SK-N-SH (cell line): Measurements from ENCODE around the gene NCAN. TPM values are rescaled to one million over a fixed set of nuclear protein-coding genes. Genes with fewer than 3 reads are reported as not detected.

Source experiments
- CTCF ChIA-PET: fragments of 300-600, 350-600 bp; formaldehyde crosslinking; extraction: SDS; loops from one replicate; lab custom pipeline; 2021; lab: Yijun Ruan, JAX
- POLR2A ChIA-PET: fragments of 350-600 bp; sonication (Branson Sonifier 250); formaldehyde crosslinking; extraction: SDS; loops from one replicate; lab custom pipeline; 2020; ENCODE audit warnings: antibody characterized with exemption, inconsistent platforms; lab: Yijun Ruan, JAX
- DNase-seq: peaks from one replicate; pipeline ENCODE4 v3.0.0; 2012
- H2AFZ ChIP-seq: fragments of 200-600 bp; sonication (generic); 2 replicates; pipeline ENCODE4 v1.8.1; 2016; ENCODE audit warnings: antibody characterized with exemption, mild to moderate bottlenecking, low read depth
- H3F3A ChIP-seq: fragments of 200-600 bp; sonication (generic); replicated peaks from 2 replicates; pipeline ENCODE3; 2016; ENCODE audit warnings: antibody characterized with exemption, mild to moderate bottlenecking; ENCODE audit not compliant: insufficient read depth
- H3K27ac ChIP-seq, 2 experiments: fragments of 200-500 bp in 1 of 2; fragments of 200-600 bp in 1 of 2; sonication (Bioruptor generic) in 1 of 2; sonication (generic), shearing (Covaris generic) in 1 of 2; 2 replicates each; pipeline versions ENCODE4 v1.5.1 to v1.6.1; 2014 to 2016; ENCODE audit warnings: low read depth in 2 of 2, inconsistent platforms in 1 of 2, low read length in 1 of 2, mild to moderate bottlenecking in 1 of 2, mixed read lengths in 1 of 2
- H3K27me3 ChIP-seq: fragments of 200-600 bp; sonication (generic), shearing (Covaris generic); 2 replicates; pipeline ENCODE4 v1.6.1; 2016; ENCODE audit warnings: mixed run types; ENCODE audit not compliant: insufficient read depth
- H3K36me3 ChIP-seq, 2 experiments: fragments of 200-500 bp in 1 of 2; fragments of 200-600 bp in 1 of 2; sonication (Bioruptor generic) in 1 of 2; sonication (generic) in 1 of 2; replicated peaks in 1 of 2; 2 replicates each; pipeline versions ENCODE3 to v1.5.1; 2014 to 2016; ENCODE audit warnings: low read length in 1 of 2, mild to moderate bottlenecking in 1 of 2; ENCODE audit not compliant: insufficient read depth in 2 of 2, control insufficient read depth in 1 of 2
- H3K4me1 ChIP-seq, 2 experiments: fragments of 200-500 bp in 1 of 2; fragments of 200-600 bp in 1 of 2; sonication (Bioruptor generic) in 1 of 2; sonication (generic), shearing (Covaris generic) in 1 of 2; 2 replicates each; pipeline versions ENCODE4 v1.5.1 to v1.6.1; 2014 to 2016; ENCODE audit warnings: low read depth in 1 of 2, low read length in 1 of 2, mixed run types in 1 of 2; ENCODE audit not compliant: insufficient read depth in 2 of 2, control insufficient read depth in 1 of 2
- H3K4me2 ChIP-seq: fragments of 200-600 bp; sonication (generic), shearing (Covaris generic); 2 replicates; pipeline ENCODE4 v1.6.1; 2017; ENCODE audit warnings: mixed run types
- H3K4me3 ChIP-seq, 2 experiments: fragments of 200-500 bp in 1 of 2; fragments of 200-600 bp in 1 of 2; sonication (Bioruptor generic) in 1 of 2; sonication (generic), shearing (Covaris generic) in 1 of 2; 2 replicates each; pipeline versions ENCODE4 v1.5.1 to v1.8.1; 2014 to 2016; ENCODE audit warnings: low read depth in 2 of 2, inconsistent platforms in 1 of 2, low read length in 1 of 2, mild to moderate bottlenecking in 1 of 2, mixed read lengths in 1 of 2, moderate library complexity in 1 of 2
- H3K79me2 ChIP-seq: fragments of 200-600 bp; sonication (generic); 2 replicates; pipeline ENCODE4 v1.8.1; 2017; ENCODE audit warnings: mild to moderate bottlenecking; ENCODE audit not compliant: insufficient read depth
- H3K9ac ChIP-seq: fragments of 200-600 bp; sonication (generic); 2 replicates; pipeline ENCODE4 v1.6.1; 2017; ENCODE audit warnings: mixed run types
- H3K9me2 ChIP-seq: fragments of 200-600 bp; sonication (generic); 2 replicates; pipeline ENCODE4 v1.6.1; 2017; ENCODE audit warnings: mixed run types
- H3K9me3 ChIP-seq: fragments of 200-600 bp; sonication (generic); 2 replicates; pipeline ENCODE4 v1.6.1; 2017; ENCODE audit warnings: mixed run types, mild to moderate bottlenecking, moderate library complexity
- H4K20me1 ChIP-seq: fragments of 200-600 bp; sonication (generic); 2 replicates; pipeline ENCODE4 v1.6.1; 2017; ENCODE audit warnings: mild to moderate bottlenecking, mixed run types; ENCODE audit not compliant: insufficient read depth
- EP300 ChIP-seq, 2 experiments: IDR thresholded peaks; 2 replicates each; pipeline versions ENCODE4 v1.4.0 to v1.6.1; 2012; ENCODE audit warnings: borderline replicate concordance in 1 of 2, low read depth in 1 of 2, low read length in 1 of 2
- EZH2phosphoT487 ChIP-seq: fragments of 200-600 bp; sonication (generic); IDR thresholded peaks from 2 replicates; pipeline ENCODE4 v1.6.1; 2017; ENCODE audit warnings: low read depth, mixed run types, mild to moderate bottlenecking, antibody characterized with exemption, moderate library complexity, borderline replicate concordance
- FOSL2 ChIP-seq: IDR thresholded peaks from 2 replicates; pipeline ENCODE4 v1.4.0; 2012; ENCODE audit warnings: low read depth, mild to moderate bottlenecking, moderate library complexity, borderline replicate concordance
- FOXJ3 ChIP-seq: sonication (generic); formaldehyde crosslinking; IDR thresholded peaks from 2 replicates; pipeline ENCODE4 v1.5.1; 2020; ENCODE audit warnings: mild to moderate bottlenecking, missing genetic modification reagents
- GABPA ChIP-seq: IDR thresholded peaks from 2 replicates; pipeline ENCODE4 v1.4.0; 2012; ENCODE audit warnings: low read depth, mild to moderate bottlenecking
- GATA2 ChIP-seq: sonication (generic); formaldehyde crosslinking; IDR thresholded peaks from 2 replicates; pipeline ENCODE4 v1.5.0; 2020; ENCODE audit warnings: mild to moderate bottlenecking, missing genetic modification reagents
- NFIC ChIP-seq: IDR thresholded peaks from 2 replicates; pipeline ENCODE4 v1.4.0; 2012; ENCODE audit warnings: borderline replicate concordance
- POLR2AphosphoS5 ChIP-seq: IDR thresholded peaks from 2 replicates; pipeline ENCODE4 v1.6.1; 2012; ENCODE audit warnings: low read depth, low read length
- RAD21 ChIP-seq: IDR thresholded peaks from 2 replicates; pipeline ENCODE4 v1.6.1; 2012; ENCODE audit warnings: mild to moderate bottlenecking, low read length
- REST ChIP-seq: IDR thresholded peaks from 2 replicates; pipeline ENCODE4 v1.6.1; 2012; ENCODE audit warnings: mild to moderate bottlenecking, low read depth, low read length, moderate library complexity
- RXRA ChIP-seq: IDR thresholded peaks from 2 replicates; pipeline ENCODE4 v1.4.0; 2012; ENCODE audit warnings: low read depth, mild to moderate bottlenecking, borderline replicate concordance
- SIN3A ChIP-seq: IDR thresholded peaks from 2 replicates; pipeline ENCODE4 v1.6.1; 2012; ENCODE audit warnings: low read depth, mild to moderate bottlenecking, low read length, moderate library complexity, borderline replicate concordance
- TAF1 ChIP-seq: IDR thresholded peaks from 2 replicates; pipeline ENCODE4 v1.6.1; 2012; ENCODE audit warnings: low read depth, mild to moderate bottlenecking, low read length, moderate library complexity, borderline replicate concordance
- TEAD4 ChIP-seq: IDR thresholded peaks from 2 replicates; pipeline ENCODE4 v1.4.0; 2012; ENCODE audit warnings: mild to moderate bottlenecking, borderline replicate concordance; ENCODE audit not compliant: insufficient read depth
- YY1 ChIP-seq: IDR thresholded peaks from 2 replicates; pipeline ENCODE4 v1.4.0; 2012; ENCODE audit warnings: low read depth, mild to moderate bottlenecking
- ZBTB33 ChIP-seq: IDR thresholded peaks from 2 replicates; pipeline ENCODE4 v1.4.0; 2012; ENCODE audit warnings: low read depth, borderline replicate concordance
- WGBS: methylation state at CpG from one replicate; pipeline ENCODE4 v1.1.6; 2017; ENCODE audit warnings: low lambda C conversion rate; 5-methylcytosine and 5-hydroxymethylcytosine counted together
- polyA plus RNA-seq, 3 experiments: library from polyadenylated mRNA; depleted of rRNA; stranded (reverse); fragments of >200 nt; gene quantifications; 2 replicates each; pipeline ENCODE4 v1.2.3, GENCODE V29; 2012
- TF ChIP-seq, protein P1 (sequence below): fragments of 150-350 bp; IDR thresholded peaks from 2 replicates; pipeline ENCODE4 v1.6.1; 2016; ENCODE audit warnings: mild to moderate bottlenecking, low read depth, low read length

NCAN gene
- polyA plus RNA-seq, 1 of the 3 experiments (the other 2 are of a cell fraction) = 0.03 TPM

DNA sequence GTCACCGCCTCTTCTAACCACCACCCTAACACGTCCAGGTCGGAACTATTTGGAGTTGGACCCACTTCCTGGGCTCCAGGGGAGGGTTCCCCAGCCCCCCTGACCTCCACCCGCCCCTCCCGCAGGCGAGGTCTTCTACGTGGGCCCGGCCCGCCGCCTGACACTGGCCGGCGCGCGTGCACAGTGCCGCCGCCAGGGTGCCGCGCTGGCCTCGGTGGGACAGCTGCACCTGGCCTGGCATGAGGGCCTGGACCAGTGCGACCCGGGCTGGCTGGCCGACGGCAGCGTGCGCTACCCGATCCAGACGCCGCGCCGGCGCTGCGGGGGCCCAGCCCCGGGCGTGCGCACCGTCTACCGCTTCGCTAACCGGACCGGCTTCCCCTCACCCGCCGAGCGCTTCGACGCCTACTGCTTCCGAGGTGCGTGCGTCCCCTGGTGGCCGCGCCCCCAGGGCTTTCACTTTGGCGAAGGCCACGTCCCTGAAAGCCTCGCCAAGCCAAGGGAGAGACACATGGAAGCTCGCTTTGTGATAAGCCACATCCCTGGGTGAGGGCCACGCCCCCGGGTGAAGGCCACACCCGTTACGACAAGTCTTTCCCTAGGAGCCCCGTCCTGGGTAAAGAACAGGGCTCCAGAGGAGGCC, 13.2 kb downstream of the NCAN start:
- no peak for DNase-seq
- CTCF ChIA-PET = interaction anchor here (1.4 kb wide), 1 partner anchor 118 kb away, joined by 7 read pairs; no protein-coding TSS in a partner anchor
- TF ChIP-seq POLR2AphosphoS5 (no peak), GABPA (no peak), YY1 (no peak), EP300 (IDR thresholded peaks at IDR 0.05; ENCODE audit: borderline replicate concordance in 1 of 2, low read depth in 1 of 2, low read length in 1 of 2) (no peak), TAF1 (no peak), ZBTB33 (no peak), REST (no peak), GATA2 (CRISPR knock-in tag) (no peak), SIN3A (no peak), FOSL2 (no peak), NFIC (no peak), TEAD4 (no peak), FOXJ3 (CRISPR knock-in tag) (no peak), EZH2phosphoT487 (no peak), RXRA (no peak), RAD21 (no peak)
- TF ChIP-seq, protein P1, sequence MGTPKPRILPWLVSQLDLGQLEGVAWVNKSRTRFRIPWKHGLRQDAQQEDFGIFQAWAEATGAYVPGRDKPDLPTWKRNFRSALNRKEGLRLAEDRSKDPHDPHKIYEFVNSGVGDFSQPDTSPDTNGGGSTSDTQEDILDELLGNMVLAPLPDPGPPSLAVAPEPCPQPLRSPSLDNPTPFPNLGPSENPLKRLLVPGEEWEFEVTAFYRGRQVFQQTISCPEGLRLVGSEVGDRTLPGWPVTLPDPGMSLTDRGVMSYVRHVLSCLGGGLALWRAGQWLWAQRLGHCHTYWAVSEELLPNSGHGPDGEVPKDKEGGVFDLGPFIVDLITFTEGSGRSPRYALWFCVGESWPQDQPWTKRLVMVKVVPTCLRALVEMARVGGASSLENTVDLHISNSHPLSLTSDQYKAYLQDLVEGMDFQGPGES = no peak
- TF ChIP-seq, all 33 proteins: peak for 0
- no peaks in the 10 kb centered on the region for H3K9me2 ChIP-seq
- H3K27ac ChIP-seq = no peak overlapping the region
- 88% methylated on average over 28 of the region's 59 CpGs for WGBS
- no peaks in the 10 kb centered on the region for H3K9me3 ChIP-seq
- no peaks in the 10 kb centered on the region for H3K79me2 ChIP-seq
- no peaks in the 10 kb centered on the region for H3K27me3 ChIP-seq
- H3K4me1 ChIP-seq = no peaks in the 10 kb centered on the region
- POLR2A ChIA-PET = no interaction called here
- H2AFZ ChIP-seq = no peak overlapping the region
- no peaks in the 10 kb centered on the region for H3F3A ChIP-seq
- no peaks in the 10 kb centered on the region for H3K36me3 ChIP-seq
- no peak overlapping the region for H3K4me3 ChIP-seq
- H4K20me1 ChIP-seq = no peaks in the 10 kb centered on the region
- no peak overlapping the region for H3K4me2 ChIP-seq
- no peak overlapping the region for H3K9ac ChIP-seq
